HG03571 (cell line): ENCODE data around the gene CCDC12.

ENCODE experiments used
- ATAC-seq: cut with Tn5 transposase; IDR thresholded peaks from one replicate; pipeline ENCODE4 v1.9.1; 2021; ENCODE audit not compliant: unreplicated experiment

Gene CCDC12

GRCh38 chr3:46939578-46940445, 36.7 kb downstream of the CCDC12 start:
- no peak for ATAC-seq

- no peak for ATAC-seq
Measured at GRCh38 chr3:46938118-46938517, 38.4 kb downstream of the CCDC12 start.

- no peak for ATAC-seq
Measured at GRCh38 chr3:46936733-46937250, 39.8 kb downstream of the CCDC12 start.

- no peak for ATAC-seq
Measured at GRCh38 chr3:46935989-46936558, 40.5 kb downstream of the CCDC12 start.

GRCh38 chr3:46935168-46935858, 41.2 kb downstream of the CCDC12 start:
- ATAC-seq = no peak

- no peak for ATAC-seq
Measured at GRCh38 chr3:46934498-46935167, 41.9 kb downstream of the CCDC12 start.

- no peak for ATAC-seq
Measured at GRCh38 chr3:46934072-46934471, 42.5 kb downstream of the CCDC12 start.

GRCh38 chr3:46933261-46933660, 43.3 kb downstream of the CCDC12 start:
- no peak for ATAC-seq

GRCh38 chr3:46932455-46933225, 43.9 kb downstream of the CCDC12 start:
- no peak for ATAC-seq

- ATAC-seq = no peak
Measured at GRCh38 chr3:46931631-46932331, 44.8 kb downstream of the CCDC12 start.

- ATAC-seq = no peak
Measured at GRCh38 chr3:46930945-46931403, 45.6 kb downstream of the CCDC12 start.

- ATAC-seq = no peak
Measured at GRCh38 chr3:46930166-46930944, 46.2 kb downstream of the CCDC12 start.

- no peak for ATAC-seq
Measured at GRCh38 chr3:46929324-46929723, 47.2 kb downstream of the CCDC12 start.

GRCh38 chr3:46928282-46928681, 48.3 kb downstream of the CCDC12 start:
- ATAC-seq = no peak

GRCh38 chr3:46927718-46928073, 48.8 kb downstream of the CCDC12 start:
- ATAC-seq = no peak

GRCh38 chr3:46926871-46927717, 49.5 kb downstream of the CCDC12 start:
- peak; percentile 49 for ATAC-seq

GRCh38 chr3:46926447-46926846, 50.1 kb downstream of the CCDC12 start:
- no peak for ATAC-seq

- no peak for ATAC-seq
Measured at GRCh38 chr3:46926039-46926438, 50.5 kb downstream of the CCDC12 start.
